Body of pancreas (tissue), 4 donors: Measurements from ENCODE around the gene FAM107B. TPM values are rescaled to one million over a fixed set of nuclear protein-coding genes. Genes with fewer than 3 reads are reported as not detected.
A peak's percentile ranks its signal among the peaks of the same experiment; 100 is the strongest.

Experiments used
- ATAC-seq: fragments of 150-250 bp; one replicate; pipeline ENCODE4 v1.9.1; 2016
- DNase-seq, 4 donors: peaks; one replicate each; pipeline ENCODE4 v3.0.0-alpha.2; 2019
- H3K27ac ChIP-seq, 4 donors: fragments of 200-600 bp; sonication (generic); 1 replicate in 3 of 4; 2 replicates in 1 of 4; pipeline versions ENCODE4 v1.5.1 to v1.6.1; 2016 to 2019; ENCODE audit warnings: mild to moderate bottlenecking in 1 of 4, mixed read lengths in 1 of 4, moderate library complexity in 1 of 4
- H3K27me3 ChIP-seq, 2 donors: fragments of 200-600 bp; sonication (generic); one replicate each; pipeline ENCODE4 v1.6.0; 2016; ENCODE audit warnings: mild to moderate bottlenecking in 1 of 2
- H3K36me3 ChIP-seq, 2 donors: fragments of 200-600 bp; sonication (generic); replicated peaks in 1 of 2; 2 replicates each; pipeline ENCODE4 v1.5.1; 2016; ENCODE audit warnings: low read depth in 2 of 2; ENCODE audit not compliant: insufficient read depth in 1 of 2
- H3K4me1 ChIP-seq: fragments of 200-600 bp; sonication (generic); one replicate; pipeline ENCODE4 v1.6.0; 2016
- H3K4me3 ChIP-seq, 2 donors: fragments of 200-600 bp; sonication (generic); 1 replicate in 1 of 2; 2 replicates in 1 of 2; pipeline ENCODE4 v1.5.1; 2016 to 2019
- H3K9me3 ChIP-seq, 3 donors: fragments of 200-600 bp; sonication (generic); 1 replicate in 2 of 3; 2 replicates in 1 of 3; pipeline ENCODE4 v1.5.1; 2016
- POLR2A ChIP-seq, 3 donors: fragments of 450-650 bp; IDR thresholded peaks; one replicate each; pipeline ENCODE4 v1.6.1; 2016; ENCODE audit warnings: antibody characterized with exemption in 3 of 3, mild to moderate bottlenecking in 2 of 3
- WGBS, 2 donors: methylation state at CpG; one replicate each; pipeline ENCODE4 v1.1.5; 2017; 5-methylcytosine and 5-hydroxymethylcytosine counted together
- intact Hi-C: fragments of 100-400 bp; cut with DNase I; formaldehyde crosslinking; loops from one replicate; pipeline ENCODE4 v1.15.1; 2023
- total RNA-seq, 2 donors: library from RNA; depleted of rRNA; stranded (reverse); fragments of >200 nt; gene quantifications; one replicate each; pipeline ENCODE4 v1.1.0, GENCODE V29; 2016
- TF ChIP-seq, protein P1 (sequence below), 7 experiments: fragments of 450-650 bp in 4 of 7; fragments of 200-600 bp in 3 of 7; sonication (generic) in 3 of 7; IDR thresholded peaks; one replicate each; pipeline ENCODE4 v1.5.1; 2016 to 2019; ENCODE audit warnings: antibody characterized with exemption in 7 of 7

Gene FAM107B
- total RNA-seq, 2 donors from 2014 or later, result 19.4 to 45.9 TPM

DNA sequence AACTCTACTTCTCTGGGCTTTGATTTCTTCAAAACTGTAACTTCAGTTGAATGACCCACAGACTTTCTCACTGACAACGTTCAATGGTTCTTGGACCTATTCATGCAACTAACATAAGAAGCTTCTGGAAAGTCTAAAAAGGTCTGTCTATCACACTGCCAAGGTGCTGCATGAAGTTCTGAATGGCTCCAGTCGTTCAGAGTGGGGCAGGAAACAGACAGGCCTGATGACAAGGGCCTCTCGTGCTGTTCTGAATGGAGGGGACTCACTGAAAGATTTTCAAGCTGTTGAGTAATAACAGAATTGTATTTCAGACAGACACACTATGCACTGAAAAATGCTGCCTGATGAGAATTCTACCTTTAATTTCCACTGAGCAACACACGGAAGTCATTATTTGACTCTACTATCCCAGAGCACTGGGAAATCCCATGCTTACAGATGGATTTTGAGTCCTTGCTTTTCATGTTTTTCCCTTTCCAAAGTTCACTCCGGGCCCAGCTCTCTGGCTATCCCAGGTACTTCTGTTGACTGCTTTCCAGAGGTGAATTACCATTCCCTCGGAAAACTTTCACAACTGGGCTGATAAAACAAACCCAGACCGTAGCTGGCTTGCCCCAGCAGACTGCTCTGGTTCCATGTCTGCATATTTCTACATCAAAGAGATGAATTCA is 239.1 kb downstream of the FAM107B start:
- Histone ChIP-seq H3K9me3 (no peaks in the 10 kb centered on the region), H3K4me3 (no peak overlapping the region), H3K27ac (peak overlapping the region in 2 of 4 donors; percentile 10 to 30), H3K4me1 (peaks cover 66% of the 10 kb centered on the region), H3K36me3 (no peaks in the 10 kb centered on the region), H3K27me3 (no peaks in the 10 kb centered on the region)
- intact Hi-C loops, result no loop called here
- no peak for DNase-seq
- 56% methylated on average over 7 of the region's 7 CpGs for WGBS, 2 donors
- ATAC-seq, result no peak
- TF ChIP-seq, protein P1, sequence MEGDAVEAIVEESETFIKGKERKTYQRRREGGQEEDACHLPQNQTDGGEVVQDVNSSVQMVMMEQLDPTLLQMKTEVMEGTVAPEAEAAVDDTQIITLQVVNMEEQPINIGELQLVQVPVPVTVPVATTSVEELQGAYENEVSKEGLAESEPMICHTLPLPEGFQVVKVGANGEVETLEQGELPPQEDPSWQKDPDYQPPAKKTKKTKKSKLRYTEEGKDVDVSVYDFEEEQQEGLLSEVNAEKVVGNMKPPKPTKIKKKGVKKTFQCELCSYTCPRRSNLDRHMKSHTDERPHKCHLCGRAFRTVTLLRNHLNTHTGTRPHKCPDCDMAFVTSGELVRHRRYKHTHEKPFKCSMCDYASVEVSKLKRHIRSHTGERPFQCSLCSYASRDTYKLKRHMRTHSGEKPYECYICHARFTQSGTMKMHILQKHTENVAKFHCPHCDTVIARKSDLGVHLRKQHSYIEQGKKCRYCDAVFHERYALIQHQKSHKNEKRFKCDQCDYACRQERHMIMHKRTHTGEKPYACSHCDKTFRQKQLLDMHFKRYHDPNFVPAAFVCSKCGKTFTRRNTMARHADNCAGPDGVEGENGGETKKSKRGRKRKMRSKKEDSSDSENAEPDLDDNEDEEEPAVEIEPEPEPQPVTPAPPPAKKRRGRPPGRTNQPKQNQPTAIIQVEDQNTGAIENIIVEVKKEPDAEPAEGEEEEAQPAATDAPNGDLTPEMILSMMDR (IDR thresholded peaks at IDR 0.05), result no peak
- TF ChIP-seq POLR2A (IDR thresholded peaks at IDR 0.05), result no peak

DNA sequence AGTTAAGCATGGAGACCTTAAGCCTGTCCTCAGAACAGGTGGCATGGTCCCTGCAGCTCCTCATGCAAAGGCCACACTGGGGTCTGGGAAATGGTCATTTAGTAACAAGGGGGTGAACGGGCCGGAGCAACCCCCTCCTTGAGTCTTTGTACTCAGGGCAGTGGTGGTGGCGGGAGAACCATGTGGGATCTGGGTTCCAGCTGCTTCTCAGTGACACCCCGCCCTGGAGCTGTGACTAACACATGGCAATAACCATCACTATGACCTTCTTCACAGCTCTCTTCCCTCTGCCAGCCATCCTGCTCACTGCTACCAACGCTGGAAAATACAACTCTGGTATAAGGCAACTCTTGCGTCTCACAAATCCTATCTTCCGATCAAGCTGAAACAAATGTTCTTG is 240.5 kb downstream of the FAM107B start:
- ATAC-seq, result no peak
- intact Hi-C loops, result no loop called here
- 93% methylated on average over 7 of the region's 7 CpGs for WGBS, 2 donors
- Histone ChIP-seq H3K36me3 (peaks cover 0 to 5% of the 10 kb centered on the region in 2 donors), H3K9me3 (no peaks in the 10 kb centered on the region), H3K4me3 (no peak overlapping the region), H3K4me1 (peaks cover 56% of the 10 kb centered on the region), H3K27ac (peak overlapping the region; percentile 63 to 87 (median 86)), H3K27me3 (no peaks in the 10 kb centered on the region)
- no peak for TF ChIP-seq POLR2A (IDR thresholded peaks at IDR 0.05)
- TF ChIP-seq, protein P1 (IDR thresholded peaks at IDR 0.05), result no peak
- DNase-seq, result no peak

DNA sequence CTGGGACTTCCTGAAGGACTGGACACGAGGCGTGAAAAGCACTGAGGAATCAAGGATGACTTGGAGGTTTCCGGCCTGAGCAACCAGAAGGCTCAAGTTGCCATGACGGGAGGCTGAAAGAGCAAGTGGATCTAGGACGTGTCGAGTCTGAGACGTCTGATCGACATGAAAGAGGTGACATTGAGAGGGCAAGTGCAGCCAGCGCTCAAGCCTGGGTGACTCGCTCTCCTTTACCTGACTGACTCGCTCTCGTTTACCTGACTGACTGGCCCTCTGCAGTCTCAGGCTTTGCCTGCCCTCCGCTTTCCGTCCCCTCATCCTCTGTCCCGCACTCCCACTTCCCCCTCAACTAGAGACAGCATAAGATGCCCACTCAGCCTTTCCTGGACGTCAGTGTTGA is 241.4 kb downstream of the FAM107B start:
- intact Hi-C loops, result no loop called here

DNA sequence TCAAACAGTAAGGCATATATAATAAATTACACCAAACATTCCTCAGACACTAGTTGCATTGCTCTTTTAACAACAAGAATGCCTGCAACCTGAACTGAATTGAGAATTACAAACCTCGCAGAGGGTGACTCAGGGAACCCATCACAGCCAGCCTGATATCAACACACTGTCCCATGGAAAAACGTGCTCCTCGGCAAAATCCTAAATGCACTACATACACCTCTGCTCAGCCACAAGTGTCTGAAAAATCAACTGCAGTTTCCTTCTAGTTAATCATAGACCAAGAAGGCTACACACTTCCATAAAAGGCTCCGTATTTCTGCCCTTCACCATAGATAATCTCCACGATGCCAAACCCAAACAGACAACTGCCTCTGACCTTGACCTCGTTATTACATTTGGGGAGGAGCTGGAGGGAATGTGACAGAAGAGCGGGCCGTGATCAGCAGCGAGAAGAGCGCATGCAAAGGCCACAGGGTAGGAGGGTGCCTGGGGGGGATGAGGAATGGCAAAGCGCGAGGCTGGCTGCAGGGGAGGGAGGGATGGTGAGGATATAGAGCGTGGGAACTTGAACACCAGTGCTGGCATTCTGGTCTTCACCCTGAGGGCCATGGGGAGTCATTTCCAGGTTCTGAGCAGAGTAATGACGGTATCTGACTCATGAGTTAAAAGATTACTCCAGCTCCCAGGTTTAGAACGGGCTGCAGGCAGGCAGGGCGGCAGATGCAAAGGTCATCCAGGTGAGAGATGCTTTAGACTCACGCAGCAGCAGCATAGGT is 242.0 kb downstream of the FAM107B start:
- WGBS, 2 donors, result 17 to 21% methylated on average over 17 of the region's 17 CpGs
- ATAC-seq (peak; percentile 93), DNase-seq (peak; percentile 83 to 90 (median 88))
- Histone ChIP-seq H3K4me3 (no peak overlapping the region), H3K36me3 (peaks cover 0 to 7% of the 10 kb centered on the region in 2 donors), H3K4me1 (peaks cover 58% of the 10 kb centered on the region), H3K27me3 (no peaks in the 10 kb centered on the region), H3K9me3 (no peaks in the 10 kb centered on the region), H3K27ac (peak overlapping the region; percentile 63 to 87 (median 86))
- TF ChIP-seq, protein P1 (IDR thresholded peaks at IDR 0.05), result no peak
- TF ChIP-seq POLR2A (IDR thresholded peaks at IDR 0.05), result peak in 2 of 3 donors; percentile 33 to 56
- intact Hi-C loops, result no loop called here

More for the DNA sequence above, 241.4 kb downstream of the FAM107B start:
- peaks cover 56% of the 10 kb centered on the region for H3K4me1 ChIP-seq
- DNase-seq (no peak), ATAC-seq (no peak)
- H3K9me3 ChIP-seq, result no peaks in the 10 kb centered on the region
- H3K4me3 ChIP-seq, result no peak overlapping the region
- H3K36me3 ChIP-seq, result peaks cover 0 to 7% of the 10 kb centered on the region in 2 donors
- WGBS, 2 donors, result 55 to 70% methylated on average over 16 of the region's 16 CpGs
- H3K27me3 ChIP-seq, result no peaks in the 10 kb centered on the region
- TF ChIP-seq POLR2A (IDR thresholded peaks at IDR 0.05), result no peak
- TF ChIP-seq, protein P1 (IDR thresholded peaks at IDR 0.05), result no peak
- H3K27ac ChIP-seq, result peak overlapping the region; percentile 63 to 87 (median 86)
